GM23248 (cell line): ENCODE data around the gene MARS2.

Experiments
- EZH2 ChIP-seq: fragments of 200-600 bp; sonication (generic); IDR thresholded peaks from 2 replicates; pipeline ENCODE4 v1.6.1; 2018; ENCODE audit warnings: antibody characterized with exemption, mild to moderate bottlenecking; ENCODE audit not compliant: insufficient read depth, poor library complexity, severe bottlenecking
- EZH2phosphoT487 ChIP-seq: fragments of 200-600 bp; sonication (generic); IDR thresholded peaks from 2 replicates; pipeline ENCODE4 v1.6.1; 2018; ENCODE audit warnings: antibody characterized with exemption, moderate library complexity, mild to moderate bottlenecking, low read depth; ENCODE audit not compliant: insufficient read depth

GRCh38 chr2:197705912-197706838, 1.0 kb downstream of the MARS2 start:
- no peak for TF ChIP-seq EZH2
- TF ChIP-seq EZH2phosphoT487 = no peak
